Liver (tissue), 3 donors: Measurements from ENCODE around the gene GAST.

Experiments used
- ATF3 ChIP-seq: IDR thresholded peaks from 2 replicates; pipeline ENCODE4 v1.6.1; 2016; ENCODE audit warnings: antibody characterized with exemption
- CTCF ChIP-seq: fragments of 150-350 bp; IDR thresholded peaks from 2 replicates; pipeline ENCODE4 v1.5.1; 2017; ENCODE audit warnings: improper control_type of control experiment, low read depth, low read length; ENCODE audit not compliant: missing input control
- GABPA ChIP-seq, 2 donors: IDR thresholded peaks in 1 of 2; conservative IDR thresholded peaks in 1 of 2; 2 replicates each; pipeline ENCODE4 v1.6.1; 2016; ENCODE audit warnings: antibody characterized with exemption in 2 of 2, mild to moderate bottlenecking in 1 of 2, moderate library complexity in 1 of 2
- HNF4A ChIP-seq, 2 donors: conservative IDR thresholded peaks; 2 replicates each; pipeline ENCODE4 v1.6.1; 2016; ENCODE audit warnings: antibody characterized with exemption in 2 of 2, mild to moderate bottlenecking in 2 of 2
- JUND ChIP-seq, 2 donors: IDR thresholded peaks; 2 replicates each; pipeline ENCODE4 v1.6.1; 2016; ENCODE audit warnings: antibody characterized with exemption in 2 of 2
- NR2F2 ChIP-seq: IDR thresholded peaks from 2 replicates; pipeline ENCODE4 v1.6.1; 2016; ENCODE audit warnings: antibody characterized with exemption
- REST ChIP-seq: IDR thresholded peaks from 2 replicates; pipeline ENCODE4 v1.6.1; 2016; ENCODE audit warnings: antibody characterized with exemption, mild to moderate bottlenecking
- TAF1 ChIP-seq: conservative IDR thresholded peaks from 2 replicates; pipeline ENCODE4 v1.6.1; 2016; ENCODE audit warnings: antibody characterized with exemption, mild to moderate bottlenecking
- YY1 ChIP-seq: IDR thresholded peaks from 2 replicates; pipeline ENCODE4 v1.6.1; 2016; ENCODE audit warnings: antibody characterized with exemption, mild to moderate bottlenecking
- donor health status: healthy.
- donor health status: healthy.

GRCh38 chr17:41690497-41690896, 21.6 kb upstream of the GAST start:
- TF ChIP-seq CTCF, result no peak
- no peak for TF ChIP-seq TAF1
- TF ChIP-seq YY1, result no peak
- TF ChIP-seq NR2F2, result no peak
- no peak for TF ChIP-seq ATF3
- TF ChIP-seq HNF4A (conservative IDR thresholded peaks at IDR 0.05), result no peak
- no peak for TF ChIP-seq REST
- no peak for TF ChIP-seq JUND (IDR thresholded peaks at IDR 0.05)
- no peak for TF ChIP-seq GABPA (IDR thresholded peaks at IDR 0.05 in 1 of 2, conservative IDR thresholded peaks at IDR 0.05 in 1 of 2)
